ENCODE measurements around the gene MCUB.

Gene MCUB

DNA sequence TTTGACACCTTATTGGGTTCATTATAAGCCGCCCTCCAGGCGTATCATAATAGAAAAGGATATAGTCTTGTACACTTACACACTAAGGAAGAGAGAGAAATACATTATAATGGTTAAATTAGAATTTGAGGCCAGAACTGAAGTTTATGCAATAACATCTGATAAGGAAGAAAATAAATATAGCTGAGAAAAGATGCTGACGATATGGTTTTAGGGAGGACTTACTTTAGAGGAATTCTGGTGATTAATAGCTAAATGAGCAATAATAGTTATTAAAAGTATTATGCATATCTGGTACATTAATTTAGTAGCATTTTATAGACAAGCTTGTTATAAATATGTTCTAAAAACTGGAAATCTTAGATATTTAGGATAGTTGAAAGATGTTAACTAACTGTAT lies 12.1 kb downstream of the MCUB start:
- Histone ChIP-seq H3K9me3 (ENCODE audit: insufficient read depth, low read depth, low read length) (no peaks in the 10 kb centered on the region), H3K27me3 (ENCODE audit: insufficient read depth, low read length, poor library complexity, severe bottlenecking) (no peaks in the 10 kb centered on the region), H4K20me1 (ENCODE audit: insufficient read depth, low read length, poor library complexity, severe bottlenecking) (no peaks in the 10 kb centered on the region)

DNA sequence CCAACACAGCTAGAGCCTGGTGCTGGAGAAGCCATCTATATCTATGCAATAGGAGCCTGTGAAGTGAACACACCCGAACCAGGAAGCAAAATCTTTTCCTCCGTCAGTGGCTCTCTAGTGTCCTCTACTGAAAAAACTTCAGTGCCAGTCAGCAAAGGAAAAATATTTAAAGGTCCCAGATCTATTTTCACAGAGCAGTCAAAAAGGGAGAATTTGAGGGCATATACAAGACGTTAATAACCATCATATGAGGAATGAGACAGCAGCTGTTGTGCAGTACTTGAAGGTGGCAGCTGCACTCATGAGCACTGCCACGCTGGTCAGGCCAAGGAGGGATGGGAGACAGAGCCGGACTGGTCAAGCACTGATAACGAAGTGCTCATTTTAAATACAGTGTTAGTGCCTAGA lies 14.4 kb downstream of the MCUB start:
- no peaks in the 10 kb centered on the region for H3K9me2 ChIP-seq (replicated peaks; ENCODE audit: low read depth, low read length)
- TF ChIP-seq EZH2phosphoT487 (IDR thresholded peaks at IDR 0.05; ENCODE audit: borderline replicate concordance), result no peak
- TF ChIP-seq, protein P1, sequence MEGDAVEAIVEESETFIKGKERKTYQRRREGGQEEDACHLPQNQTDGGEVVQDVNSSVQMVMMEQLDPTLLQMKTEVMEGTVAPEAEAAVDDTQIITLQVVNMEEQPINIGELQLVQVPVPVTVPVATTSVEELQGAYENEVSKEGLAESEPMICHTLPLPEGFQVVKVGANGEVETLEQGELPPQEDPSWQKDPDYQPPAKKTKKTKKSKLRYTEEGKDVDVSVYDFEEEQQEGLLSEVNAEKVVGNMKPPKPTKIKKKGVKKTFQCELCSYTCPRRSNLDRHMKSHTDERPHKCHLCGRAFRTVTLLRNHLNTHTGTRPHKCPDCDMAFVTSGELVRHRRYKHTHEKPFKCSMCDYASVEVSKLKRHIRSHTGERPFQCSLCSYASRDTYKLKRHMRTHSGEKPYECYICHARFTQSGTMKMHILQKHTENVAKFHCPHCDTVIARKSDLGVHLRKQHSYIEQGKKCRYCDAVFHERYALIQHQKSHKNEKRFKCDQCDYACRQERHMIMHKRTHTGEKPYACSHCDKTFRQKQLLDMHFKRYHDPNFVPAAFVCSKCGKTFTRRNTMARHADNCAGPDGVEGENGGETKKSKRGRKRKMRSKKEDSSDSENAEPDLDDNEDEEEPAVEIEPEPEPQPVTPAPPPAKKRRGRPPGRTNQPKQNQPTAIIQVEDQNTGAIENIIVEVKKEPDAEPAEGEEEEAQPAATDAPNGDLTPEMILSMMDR (conservative IDR thresholded peaks at IDR 0.05; ENCODE audit: low read length), result peak; percentile 67
- no peaks in the 10 kb centered on the region for H3K9me3 ChIP-seq (ENCODE audit: insufficient read depth, low read depth, low read length)
- no peak overlapping the region for H3K4me3 ChIP-seq (ENCODE audit: low read length, poor library complexity, severe bottlenecking)
- no peaks in the 10 kb centered on the region for H3K27me3 ChIP-seq (ENCODE audit: insufficient read depth, low read length, poor library complexity, severe bottlenecking)
- H3K9ac ChIP-seq (ENCODE audit: low read depth, low read length, poor library complexity, severe bottlenecking), result no peak overlapping the region
- peak overlapping the region; percentile 25 for H3K4me2 ChIP-seq (ENCODE audit: low read depth, low read length, poor library complexity, severe bottlenecking)
- no peaks in the 10 kb centered on the region for H3K79me2 ChIP-seq (ENCODE audit: insufficient read depth, low read length)
- H4K20me1 ChIP-seq (ENCODE audit: insufficient read depth, low read length, poor library complexity, severe bottlenecking), result no peaks in the 10 kb centered on the region
- peaks cover 9% of the 10 kb centered on the region for H3K4me1 ChIP-seq (ENCODE audit: insufficient read depth, low read length, poor library complexity, severe bottlenecking)
- H3K36me3 ChIP-seq (ENCODE audit: insufficient read depth, low read length), result no peaks in the 10 kb centered on the region
- peak overlapping the region; percentile 59; the same call in 1 of the 2 replicates for H2AFZ ChIP-seq (ENCODE audit: low read length)
- no peaks in the 10 kb centered on the region for H3F3A ChIP-seq (ENCODE audit: low read depth)

More for the DNA sequence above, 12.1 kb downstream of the MCUB start:
- peaks cover 9% of the 10 kb centered on the region for H3K4me1 ChIP-seq (ENCODE audit: insufficient read depth, low read length, poor library complexity, severe bottlenecking)
- no peaks in the 10 kb centered on the region for H3K79me2 ChIP-seq (ENCODE audit: insufficient read depth, low read length)
- H2AFZ ChIP-seq (ENCODE audit: low read length), result no peak overlapping the region
- no peak for TF ChIP-seq EZH2phosphoT487 (IDR thresholded peaks at IDR 0.05; ENCODE audit: borderline replicate concordance)
- TF ChIP-seq, protein P1 (conservative IDR thresholded peaks at IDR 0.05; ENCODE audit: low read length), result no peak
- H3K9ac ChIP-seq (ENCODE audit: low read depth, low read length, poor library complexity, severe bottlenecking), result no peak overlapping the region
- H3K4me2 ChIP-seq (ENCODE audit: low read depth, low read length, poor library complexity, severe bottlenecking), result no peak overlapping the region
- H3K36me3 ChIP-seq (ENCODE audit: insufficient read depth, low read length), result no peaks in the 10 kb centered on the region
- H3K4me3 ChIP-seq (ENCODE audit: low read length, poor library complexity, severe bottlenecking), result no peak overlapping the region
- H3K9me2 ChIP-seq (replicated peaks; ENCODE audit: low read depth, low read length), result no peaks in the 10 kb centered on the region
- no peaks in the 10 kb centered on the region for H3F3A ChIP-seq (ENCODE audit: low read depth)

DNA sequence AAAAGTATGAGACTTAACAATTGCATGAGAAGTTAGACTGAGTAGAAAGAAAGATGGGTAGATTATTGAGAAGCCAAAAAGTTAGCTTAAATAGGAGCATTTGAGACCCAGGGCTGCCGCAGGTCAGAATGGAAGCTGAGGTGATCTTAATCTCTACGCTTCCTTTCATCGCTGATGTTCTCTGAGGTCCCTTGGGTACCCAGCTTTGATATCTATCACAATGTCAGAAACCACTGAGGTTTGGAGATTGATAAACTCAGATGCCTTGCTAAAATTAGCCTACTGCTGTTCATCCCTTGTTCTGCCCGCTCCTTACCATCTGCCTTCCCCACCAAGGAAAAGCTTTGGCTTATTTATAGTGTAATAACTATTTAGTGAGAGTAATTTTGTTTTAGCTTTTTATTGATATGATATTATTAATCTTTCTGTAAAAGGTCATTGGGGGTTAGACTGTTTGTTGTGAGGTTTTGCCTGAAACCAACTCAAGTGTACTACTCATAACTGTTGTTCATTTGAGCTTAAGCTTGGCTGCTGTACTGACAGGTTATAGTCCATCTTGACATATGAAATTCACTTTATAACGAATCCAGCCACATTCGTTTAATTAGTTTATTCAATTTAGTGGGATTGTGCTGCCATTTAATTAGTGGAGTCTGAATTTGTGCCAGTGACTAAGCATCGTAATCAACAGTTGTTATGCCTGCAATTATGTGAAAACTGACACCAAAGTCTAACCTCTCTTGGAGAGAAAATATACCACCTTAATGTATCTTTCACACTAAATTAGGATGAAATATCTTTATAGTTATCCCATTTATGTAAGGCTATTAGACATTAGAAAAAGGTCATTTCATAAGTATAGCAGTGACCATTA lies 15.1 kb downstream of the MCUB start:
- H3K4me3 ChIP-seq (ENCODE audit: low read length, poor library complexity, severe bottlenecking), result no peak overlapping the region
- H3K27me3 ChIP-seq (ENCODE audit: insufficient read depth, low read length, poor library complexity, severe bottlenecking), result no peaks in the 10 kb centered on the region
- TF ChIP-seq, protein P1 (conservative IDR thresholded peaks at IDR 0.05; ENCODE audit: low read length), result no peak
- no peak for TF ChIP-seq EZH2phosphoT487 (IDR thresholded peaks at IDR 0.05; ENCODE audit: borderline replicate concordance)
- H3K4me2 ChIP-seq (ENCODE audit: low read depth, low read length, poor library complexity, severe bottlenecking), result peak overlapping the region; percentile 25
- no peaks in the 10 kb centered on the region for H3K79me2 ChIP-seq (ENCODE audit: insufficient read depth, low read length)
- no peaks in the 10 kb centered on the region for H4K20me1 ChIP-seq (ENCODE audit: insufficient read depth, low read length, poor library complexity, severe bottlenecking)
- H3F3A ChIP-seq (ENCODE audit: low read depth), result no peaks in the 10 kb centered on the region
- no peak overlapping the region for H2AFZ ChIP-seq (ENCODE audit: low read length)
- no peaks in the 10 kb centered on the region for H3K9me2 ChIP-seq (replicated peaks; ENCODE audit: low read depth, low read length)
- no peaks in the 10 kb centered on the region for H3K36me3 ChIP-seq (ENCODE audit: insufficient read depth, low read length)
- no peak overlapping the region for H3K9ac ChIP-seq (ENCODE audit: low read depth, low read length, poor library complexity, severe bottlenecking)
- H3K4me1 ChIP-seq (ENCODE audit: insufficient read depth, low read length, poor library complexity, severe bottlenecking), result peaks cover 9% of the 10 kb centered on the region
- H3K9me3 ChIP-seq (ENCODE audit: insufficient read depth, low read depth, low read length), result no peaks in the 10 kb centered on the region

Data from Loucy (cell line).